Mammary epithelial cell (primary cell): ENCODE measurements around the gene TAB2.

Experiments
- CTCF ChIP-seq, 2 donors: IDR thresholded peaks in 1 of 2; conservative IDR thresholded peaks in 1 of 2; 2 replicates each; pipeline ENCODE4 v1.5.1; 2011 to 2012; ENCODE audit warnings: inconsistent platforms in 2 of 2, low read length in 2 of 2, mild to moderate bottlenecking in 2 of 2, control low read depth in 1 of 2, low read depth in 1 of 2; ENCODE audit not compliant: insufficient read depth in 1 of 2; ENCODE audit errors: extremely low read depth in 1 of 2
- EZH2 ChIP-seq: IDR thresholded peaks from 2 replicates; pipeline ENCODE4 v1.6.1; 2012; ENCODE audit warnings: low read length, inconsistent platforms, borderline replicate concordance

GRCh38 chr6:149347067-149347466, 29.6 kb downstream of the TAB2 start:
- TF ChIP-seq CTCF (conservative IDR thresholded peaks at IDR 0.05 in 1 of 2, IDR thresholded peaks at IDR 0.05 in 1 of 2; ENCODE audit: extremely low read depth in 1 of 2, insufficient read depth in 1 of 2, low read depth in 1 of 2, low read length in 2 of 2) (no peak), EZH2 (no peak)
